Breast epithelium (tissue), 3 donors: ENCODE measurements around the gene TP63.

Experiments used
- POLR2A ChIP-seq: fragments of 450-650 bp; IDR thresholded peaks from one replicate; pipeline ENCODE4 v1.6.1; 2016; ENCODE audit warnings: antibody characterized with exemption, mild to moderate bottlenecking, moderate library complexity
- POLR2AphosphoS5 ChIP-seq, 3 donors: sonication (generic); formaldehyde crosslinking; IDR thresholded peaks; one replicate each; pipeline ENCODE4 v1.6.1; 2017; ENCODE audit warnings: antibody characterized with exemption in 3 of 3
- TF ChIP-seq, protein P1 (sequence below), 3 donors: fragments of 450-650 bp; IDR thresholded peaks; one replicate each; pipeline ENCODE4 v1.5.1; 2016 to 2017; ENCODE audit warnings: antibody characterized with exemption in 3 of 3, mild to moderate bottlenecking in 3 of 3, moderate library complexity in 3 of 3

DNA sequence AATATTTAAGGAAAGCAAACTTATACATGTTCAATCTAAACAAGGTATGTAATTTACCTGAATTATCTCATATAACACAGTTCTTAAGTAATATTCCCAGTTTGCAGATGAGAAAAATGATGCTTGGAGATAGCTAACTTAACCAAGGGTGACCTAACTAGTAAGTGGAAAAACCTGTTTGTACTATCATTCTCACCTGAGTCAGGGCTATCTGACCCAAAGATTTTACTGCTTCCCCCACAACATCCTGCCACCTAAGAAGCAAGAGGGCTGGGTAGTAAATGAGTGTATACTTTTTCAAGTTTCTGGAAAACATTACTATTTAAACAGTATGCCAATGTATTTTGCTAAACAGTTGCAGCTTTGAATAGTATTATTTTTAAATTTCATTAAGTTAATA is 10.6 kb downstream of the TP63 start:
- TF ChIP-seq, protein P1, sequence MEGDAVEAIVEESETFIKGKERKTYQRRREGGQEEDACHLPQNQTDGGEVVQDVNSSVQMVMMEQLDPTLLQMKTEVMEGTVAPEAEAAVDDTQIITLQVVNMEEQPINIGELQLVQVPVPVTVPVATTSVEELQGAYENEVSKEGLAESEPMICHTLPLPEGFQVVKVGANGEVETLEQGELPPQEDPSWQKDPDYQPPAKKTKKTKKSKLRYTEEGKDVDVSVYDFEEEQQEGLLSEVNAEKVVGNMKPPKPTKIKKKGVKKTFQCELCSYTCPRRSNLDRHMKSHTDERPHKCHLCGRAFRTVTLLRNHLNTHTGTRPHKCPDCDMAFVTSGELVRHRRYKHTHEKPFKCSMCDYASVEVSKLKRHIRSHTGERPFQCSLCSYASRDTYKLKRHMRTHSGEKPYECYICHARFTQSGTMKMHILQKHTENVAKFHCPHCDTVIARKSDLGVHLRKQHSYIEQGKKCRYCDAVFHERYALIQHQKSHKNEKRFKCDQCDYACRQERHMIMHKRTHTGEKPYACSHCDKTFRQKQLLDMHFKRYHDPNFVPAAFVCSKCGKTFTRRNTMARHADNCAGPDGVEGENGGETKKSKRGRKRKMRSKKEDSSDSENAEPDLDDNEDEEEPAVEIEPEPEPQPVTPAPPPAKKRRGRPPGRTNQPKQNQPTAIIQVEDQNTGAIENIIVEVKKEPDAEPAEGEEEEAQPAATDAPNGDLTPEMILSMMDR (IDR thresholded peaks at IDR 0.05) = no peak
- TF ChIP-seq POLR2A = no peak
- no peak for TF ChIP-seq POLR2AphosphoS5 (IDR thresholded peaks at IDR 0.05)
